ENCODE measurements around the gene GK. TPM values are rescaled to one million over a fixed set of nuclear protein-coding genes. Genes with fewer than 3 reads are reported as not detected.

GK gene
- polyA plus RNA-seq, 1 experiment = 31.4 TPM

DNA sequence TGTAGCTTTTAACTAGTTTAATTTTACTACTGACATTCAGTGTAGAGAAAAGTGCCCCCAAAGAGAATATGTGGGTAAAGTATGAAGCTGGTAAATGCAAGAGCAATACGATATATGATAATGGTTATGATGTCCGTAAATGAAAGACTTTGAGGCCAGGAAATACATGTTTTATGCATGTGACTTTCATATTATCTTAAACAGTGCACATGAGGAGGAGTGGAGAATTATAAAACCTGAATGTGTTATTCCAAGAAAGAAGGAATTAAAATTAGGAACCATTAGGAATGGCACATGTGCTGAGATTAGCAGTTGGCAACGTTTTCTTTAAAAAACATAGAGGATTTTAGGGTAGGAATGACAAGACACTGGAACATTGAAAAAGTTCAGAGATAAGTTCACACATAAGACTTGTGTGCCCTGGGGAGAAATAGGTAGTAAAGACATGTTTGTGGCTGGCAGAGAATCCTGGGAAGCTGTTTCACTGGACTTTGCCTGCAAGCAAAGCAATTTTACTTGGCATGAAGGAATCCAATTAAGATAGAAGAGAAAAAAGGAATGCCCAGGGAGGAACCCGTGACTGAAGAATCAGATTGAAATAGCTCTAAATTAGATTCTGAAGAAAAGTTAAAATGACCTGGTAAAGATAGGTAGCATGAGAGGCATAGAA, 20.0 kb downstream of the GK start:
- CTCF ChIA-PET = interaction anchor here (0.6 to 1.2 kb wide), 3 partner anchors 38 to 103 kb away, joined by 3 read pairs; no protein-coding TSS in a partner anchor
- DNase-seq (ENCODE audit: low read depth, low spot score) = no peak

DNA sequence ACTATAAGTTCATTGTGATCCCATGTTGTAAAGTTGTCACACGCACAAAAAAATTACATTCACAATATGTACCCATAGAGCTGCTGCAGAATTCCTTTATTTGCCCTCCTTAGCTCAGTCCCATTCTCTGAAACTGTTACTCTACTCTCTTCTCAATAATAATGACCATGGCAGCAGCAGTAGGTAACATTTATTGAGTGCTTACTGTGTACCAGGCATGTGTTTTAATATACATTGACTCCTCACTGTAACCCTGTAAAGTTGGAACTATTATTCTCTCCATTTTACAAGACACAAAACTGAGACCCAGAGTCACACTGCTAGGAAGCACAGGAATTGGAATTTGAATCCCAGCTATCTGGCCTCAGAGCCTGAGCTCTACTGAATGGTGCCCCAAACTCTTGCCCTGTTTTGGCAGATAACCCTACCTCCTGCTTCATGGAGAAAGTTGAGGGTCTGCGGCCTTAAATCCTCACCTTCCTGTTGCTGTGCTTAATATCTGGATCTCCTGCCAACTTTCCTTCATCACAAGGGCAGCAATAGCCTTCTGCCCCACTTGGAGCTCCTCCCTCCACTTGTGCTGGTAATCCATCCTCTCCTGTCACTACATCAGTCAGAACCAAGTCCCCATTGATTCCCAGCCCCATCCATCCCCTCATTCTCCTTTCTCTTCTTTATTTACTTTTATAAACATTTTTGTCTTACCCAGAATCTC, 20.8 kb downstream of the GK start:
- Histone ChIP-seq H3K4me3 (ENCODE audit: low read depth, low read length) (no peak overlapping the region), H3K9me3 (ENCODE audit: control insufficient read depth, insufficient read depth, low read length) (no peaks in the 10 kb centered on the region), H3K27me3 (ENCODE audit: control insufficient read depth, insufficient read depth, low read length) (no peaks in the 10 kb centered on the region), H3K27ac (ENCODE audit: low read depth, low read length) (no peak overlapping the region)
- CTCF ChIA-PET = interaction anchor here (1.2 kb wide), 1 partner anchor 103 kb away, joined by 3 read pairs; no protein-coding TSS in a partner anchor
- TF ChIP-seq, protein P1, sequence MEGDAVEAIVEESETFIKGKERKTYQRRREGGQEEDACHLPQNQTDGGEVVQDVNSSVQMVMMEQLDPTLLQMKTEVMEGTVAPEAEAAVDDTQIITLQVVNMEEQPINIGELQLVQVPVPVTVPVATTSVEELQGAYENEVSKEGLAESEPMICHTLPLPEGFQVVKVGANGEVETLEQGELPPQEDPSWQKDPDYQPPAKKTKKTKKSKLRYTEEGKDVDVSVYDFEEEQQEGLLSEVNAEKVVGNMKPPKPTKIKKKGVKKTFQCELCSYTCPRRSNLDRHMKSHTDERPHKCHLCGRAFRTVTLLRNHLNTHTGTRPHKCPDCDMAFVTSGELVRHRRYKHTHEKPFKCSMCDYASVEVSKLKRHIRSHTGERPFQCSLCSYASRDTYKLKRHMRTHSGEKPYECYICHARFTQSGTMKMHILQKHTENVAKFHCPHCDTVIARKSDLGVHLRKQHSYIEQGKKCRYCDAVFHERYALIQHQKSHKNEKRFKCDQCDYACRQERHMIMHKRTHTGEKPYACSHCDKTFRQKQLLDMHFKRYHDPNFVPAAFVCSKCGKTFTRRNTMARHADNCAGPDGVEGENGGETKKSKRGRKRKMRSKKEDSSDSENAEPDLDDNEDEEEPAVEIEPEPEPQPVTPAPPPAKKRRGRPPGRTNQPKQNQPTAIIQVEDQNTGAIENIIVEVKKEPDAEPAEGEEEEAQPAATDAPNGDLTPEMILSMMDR (IDR thresholded peaks at IDR 0.05; ENCODE audit: low read depth, low read length) = no peak
- POLR2A ChIA-PET = no interaction called here
- DNase-seq (ENCODE audit: low read depth, low spot score) = no peak

More for the DNA sequence above, 20.0 kb downstream of the GK start:
- no peaks in the 10 kb centered on the region for H3K9me3 ChIP-seq (ENCODE audit: control insufficient read depth, insufficient read depth, low read length)
- H3K27ac ChIP-seq (ENCODE audit: low read depth, low read length) = no peak overlapping the region
- H3K4me3 ChIP-seq (ENCODE audit: low read depth, low read length) = no peak overlapping the region
- POLR2A ChIA-PET = no interaction called here
- H3K27me3 ChIP-seq (ENCODE audit: control insufficient read depth, insufficient read depth, low read length) = no peaks in the 10 kb centered on the region
- TF ChIP-seq, protein P1 (IDR thresholded peaks at IDR 0.05; ENCODE audit: low read depth, low read length) = no peak

DNA sequence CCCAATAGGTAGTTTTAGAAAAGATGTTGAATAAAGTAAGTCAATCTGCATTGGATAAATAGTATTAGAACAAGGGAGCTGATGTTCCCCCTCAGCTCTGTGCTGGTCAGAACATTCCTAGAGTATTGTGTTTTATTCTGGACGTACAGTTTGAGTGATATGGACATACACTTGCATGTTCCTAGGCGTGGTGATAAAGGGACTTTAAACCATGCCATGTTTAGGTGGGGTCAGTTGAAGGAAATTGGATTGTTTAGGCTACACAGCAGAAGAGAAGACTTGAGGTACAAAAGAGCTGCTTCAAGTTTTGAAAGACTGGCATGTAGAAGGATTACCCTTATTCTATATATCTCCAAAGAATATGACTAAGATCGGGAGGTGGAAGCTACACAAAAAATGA, 21.6 kb downstream of the GK start:
- TF ChIP-seq, protein P1 (IDR thresholded peaks at IDR 0.05; ENCODE audit: low read depth, low read length) = no peak
- H3K27ac ChIP-seq (ENCODE audit: low read depth, low read length) = no peak overlapping the region
- H3K4me3 ChIP-seq (ENCODE audit: low read depth, low read length) = no peak overlapping the region
- DNase-seq (ENCODE audit: low read depth, low spot score) = no peak
- POLR2A ChIA-PET = no interaction called here
- CTCF ChIA-PET = interaction anchor here (1.2 kb wide), 1 partner anchor 104 kb away, joined by 3 read pairs; no protein-coding TSS in a partner anchor
- no peaks in the 10 kb centered on the region for H3K9me3 ChIP-seq (ENCODE audit: control insufficient read depth, insufficient read depth, low read length)
- no peaks in the 10 kb centered on the region for H3K27me3 ChIP-seq (ENCODE audit: control insufficient read depth, insufficient read depth, low read length)

DNA sequence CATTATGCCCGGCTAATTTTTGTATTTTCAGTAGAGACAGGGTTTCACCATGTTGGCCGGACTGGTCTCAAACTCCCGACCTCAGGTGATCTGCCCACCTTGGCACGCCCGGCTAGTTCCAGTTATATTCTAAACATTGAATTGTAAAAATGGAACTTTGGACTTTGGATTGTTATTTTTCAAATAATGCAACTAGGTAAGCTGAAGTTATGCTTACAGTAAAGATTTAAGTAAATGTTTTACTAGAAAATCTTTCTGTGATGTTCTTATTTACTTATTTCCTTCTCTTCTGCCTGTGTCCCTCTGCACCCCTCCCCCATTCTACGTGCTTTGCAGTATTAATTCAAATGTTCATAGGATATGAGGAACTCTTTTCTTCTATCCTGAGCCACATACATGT, 26.1 kb downstream of the GK start:
- H3K27me3 ChIP-seq (ENCODE audit: control insufficient read depth, insufficient read depth, low read length) = no peaks in the 10 kb centered on the region
- no peak for DNase-seq (ENCODE audit: low read depth, low spot score)
- no peaks in the 10 kb centered on the region for H3K9me3 ChIP-seq (ENCODE audit: control insufficient read depth, insufficient read depth, low read length)
- TF ChIP-seq, protein P1 (IDR thresholded peaks at IDR 0.05; ENCODE audit: low read depth, low read length) = no peak
- H3K4me3 ChIP-seq (ENCODE audit: low read depth, low read length) = no peak overlapping the region
- CTCF ChIA-PET = no interaction called here
- H3K27ac ChIP-seq (ENCODE audit: low read depth, low read length) = no peak overlapping the region
- POLR2A ChIA-PET = no interaction called here

DNA sequence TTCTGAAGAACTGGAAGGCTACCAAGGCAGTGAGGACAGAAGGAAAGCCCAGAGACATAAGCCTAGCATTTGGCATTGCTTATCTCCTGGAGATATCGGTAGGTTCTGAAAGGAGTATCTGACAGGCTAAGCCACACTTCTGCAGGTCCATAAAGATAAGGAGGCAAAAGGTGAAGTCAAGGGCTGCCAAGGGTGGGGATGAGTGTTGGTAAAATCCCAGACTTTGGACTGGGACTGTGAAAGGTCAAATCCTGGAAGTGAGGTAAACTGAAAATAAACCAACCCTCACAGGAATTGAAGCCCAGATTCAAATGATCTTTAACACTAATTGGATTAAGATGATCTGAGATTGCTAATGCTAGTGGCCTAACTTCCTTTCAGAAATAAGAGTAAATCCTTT, 27.4 kb downstream of the GK start:
- ChIA-PET POLR2A (no interaction called here), CTCF (interaction anchor here (1.3 kb wide), 1 partner anchor 10 kb away, joined by 5 read pairs; no protein-coding TSS in a partner anchor)
- H3K27me3 ChIP-seq (ENCODE audit: control insufficient read depth, insufficient read depth, low read length) = no peaks in the 10 kb centered on the region
- TF ChIP-seq, protein P1 (IDR thresholded peaks at IDR 0.05; ENCODE audit: low read depth, low read length) = no peak
- no peak overlapping the region for H3K27ac ChIP-seq (ENCODE audit: low read depth, low read length)
- no peak for DNase-seq (ENCODE audit: low read depth, low spot score)
- H3K4me3 ChIP-seq (ENCODE audit: low read depth, low read length) = no peak overlapping the region
- no peaks in the 10 kb centered on the region for H3K9me3 ChIP-seq (ENCODE audit: control insufficient read depth, insufficient read depth, low read length)
